CD4-positive, alpha-beta T cell treated with Interferon alpha-2 for 1 hour (primary cell): ENCODE results near the gene LSM7.
A peak's percentile ranks its signal among the peaks of the same experiment; 100 is the strongest.
"Not testable (repeated sequence)": the region's sequence is repeated elsewhere in the genome, so short reads cannot be mapped to it uniquely, and the experiment has no call there.

Experiments used
- DNase-seq, 2 donors: peaks; one replicate each; pipeline ENCODE4 v3.0.0-alpha.2; 2020 to 2022

Gene LSM7

DNA sequence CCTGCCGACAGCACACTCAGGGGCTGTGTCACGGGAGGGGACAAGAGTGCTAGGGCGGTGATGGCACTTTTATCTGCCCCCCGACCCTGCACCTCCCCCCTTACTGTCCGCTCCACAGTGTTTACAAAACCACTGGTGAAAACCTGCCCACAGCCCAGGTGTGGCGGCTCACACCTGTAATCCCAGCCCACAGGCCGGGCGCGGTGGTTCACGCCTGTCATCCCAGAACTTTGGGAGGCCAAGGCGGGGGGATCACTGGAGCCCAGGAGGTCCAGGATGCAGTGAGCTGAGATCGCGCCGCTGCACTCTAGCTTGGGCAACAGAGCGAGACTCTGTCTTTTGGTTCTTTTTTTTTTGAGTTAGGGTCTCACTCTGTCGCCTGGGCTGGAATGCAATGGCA, 32.2 kb downstream of the LSM7 start:
- DNase-seq: no peak

DNA sequence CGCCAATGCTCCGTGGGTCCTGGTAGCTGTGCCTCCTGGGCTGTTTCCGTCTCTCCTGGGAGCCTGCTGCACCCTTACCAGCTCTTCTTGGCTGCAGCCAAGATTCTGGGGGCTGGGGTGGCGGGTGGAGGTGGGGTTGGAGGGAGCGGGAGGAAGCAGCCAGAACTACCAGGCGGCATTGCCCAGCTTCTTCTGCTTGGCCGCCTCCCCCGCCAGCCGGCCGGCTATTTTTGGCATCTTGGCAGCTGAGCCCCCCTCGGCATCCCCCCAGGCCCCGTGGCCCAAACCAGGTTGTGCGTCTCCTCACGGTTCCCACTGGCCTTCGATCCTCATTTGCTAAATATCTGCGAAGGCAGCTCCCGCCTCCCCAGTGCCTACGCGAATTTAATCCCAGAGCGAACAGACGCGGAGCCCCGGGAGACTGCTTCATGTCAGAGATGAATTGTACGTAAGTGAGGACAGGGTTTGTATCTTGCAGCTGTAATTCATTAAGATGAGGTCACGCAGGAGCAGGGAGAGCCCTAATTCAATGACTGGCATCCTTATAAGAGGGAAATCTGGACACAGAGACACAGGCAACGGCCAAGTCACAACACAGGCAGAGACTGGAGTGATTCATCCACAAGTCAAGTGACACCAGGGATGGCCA, 33.6 kb downstream of the LSM7 start:
- no peak for DNase-seq

DNA sequence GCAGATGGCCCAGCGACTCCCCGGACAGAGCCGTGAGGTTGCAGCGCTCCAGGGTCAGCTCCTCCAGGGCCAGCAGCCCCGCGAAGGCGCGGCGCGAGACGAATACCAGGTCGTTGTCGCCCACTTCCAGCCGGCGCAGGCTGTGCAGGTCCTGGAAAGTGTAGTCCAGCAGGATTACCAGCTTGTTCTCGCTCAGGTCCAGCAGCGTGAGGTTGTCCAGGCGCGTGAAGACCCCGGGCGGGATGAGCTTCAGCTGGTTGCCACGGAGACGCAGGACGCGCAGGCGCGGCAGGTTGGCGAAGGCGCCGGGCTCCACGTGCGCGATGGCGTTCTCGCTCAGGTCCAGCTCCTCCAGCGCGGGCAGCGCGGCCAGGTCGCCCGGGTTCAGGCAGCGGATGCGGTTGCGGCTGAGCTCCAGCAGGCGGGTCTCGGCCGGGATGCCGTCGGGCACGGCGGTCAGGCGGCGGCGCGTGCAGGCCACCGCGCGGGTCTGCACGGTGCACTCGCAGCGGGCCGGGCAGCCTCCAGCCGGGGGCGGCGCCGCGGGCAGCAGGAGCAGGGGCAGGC, 37.1 kb downstream of the LSM7 start:
- DNase-seq: no peak

DNA sequence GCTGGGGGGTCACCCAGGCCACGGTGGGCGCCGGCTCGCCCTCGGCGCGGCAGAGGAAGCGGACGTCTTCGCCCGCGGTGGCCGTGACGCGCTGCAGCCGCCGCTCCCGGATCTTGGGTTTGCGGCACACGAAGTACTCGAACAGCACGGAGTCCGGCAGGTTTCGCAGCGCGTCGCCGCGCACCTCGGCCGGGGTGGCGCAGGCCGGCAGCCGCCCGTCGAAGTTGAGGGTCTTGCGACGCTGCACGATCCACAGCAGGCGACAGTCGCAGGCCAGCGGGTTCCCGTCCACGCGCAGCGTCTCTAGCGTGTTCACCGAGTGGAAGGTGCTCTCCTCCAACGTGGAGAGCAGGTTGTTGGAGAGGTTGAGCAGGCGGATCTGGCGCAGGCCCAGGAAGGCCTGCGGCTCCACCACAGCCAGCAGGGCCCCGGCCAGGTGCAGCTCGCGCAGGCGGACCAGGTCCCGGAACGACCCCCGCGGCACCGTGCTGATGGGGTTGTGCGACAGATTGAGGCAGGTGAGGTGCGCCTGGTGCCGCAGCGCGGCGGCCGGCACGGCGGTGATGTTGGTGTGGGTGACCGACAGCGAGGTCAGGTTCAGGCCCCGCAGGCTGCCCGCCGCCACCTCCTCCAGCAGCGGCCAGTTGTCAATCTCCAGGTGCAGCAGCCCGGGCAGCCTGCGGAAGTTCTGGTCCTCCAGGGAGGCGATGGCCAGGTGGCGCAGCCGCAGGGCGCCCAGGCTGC, 37.8 kb downstream of the LSM7 start:
- DNase-seq: no peak

DNA sequence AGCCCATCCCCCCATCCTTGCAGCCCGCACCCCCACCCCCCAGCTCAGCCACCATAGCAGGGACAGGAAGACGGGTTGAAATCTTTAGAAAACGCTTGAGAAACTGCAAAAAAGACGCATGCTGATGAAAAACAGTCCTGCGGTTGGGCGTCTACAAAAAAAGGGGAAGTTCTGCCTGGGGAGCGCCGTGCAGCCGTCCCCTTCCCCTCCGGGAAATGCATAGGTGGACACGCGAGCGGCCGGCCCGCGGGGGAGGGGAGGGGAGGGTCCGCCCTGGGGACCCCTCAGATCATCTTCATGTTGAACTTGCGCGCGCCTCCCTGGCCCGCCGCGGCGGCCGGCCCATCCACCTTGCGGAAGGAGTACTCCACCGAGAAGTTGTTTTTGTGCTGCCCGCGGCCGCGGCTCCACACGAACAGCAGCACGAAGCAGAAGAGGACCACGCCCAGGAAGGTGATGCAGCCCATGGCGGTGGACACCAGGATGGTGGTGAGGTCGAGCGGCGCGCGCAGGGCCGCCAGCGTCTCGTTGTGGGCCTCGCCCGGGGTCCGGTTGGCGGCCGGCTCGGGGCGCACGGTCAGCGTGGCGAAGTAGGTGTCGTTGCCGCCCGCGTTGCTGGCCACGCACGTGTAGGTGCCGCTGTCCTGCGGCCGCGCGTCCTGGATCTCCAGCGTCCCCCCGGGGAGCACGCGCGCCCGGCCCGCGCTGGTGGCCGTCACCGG, 38.5 kb downstream of the LSM7 start:
- peak; percentile 60 to 67 for DNase-seq

DNA sequence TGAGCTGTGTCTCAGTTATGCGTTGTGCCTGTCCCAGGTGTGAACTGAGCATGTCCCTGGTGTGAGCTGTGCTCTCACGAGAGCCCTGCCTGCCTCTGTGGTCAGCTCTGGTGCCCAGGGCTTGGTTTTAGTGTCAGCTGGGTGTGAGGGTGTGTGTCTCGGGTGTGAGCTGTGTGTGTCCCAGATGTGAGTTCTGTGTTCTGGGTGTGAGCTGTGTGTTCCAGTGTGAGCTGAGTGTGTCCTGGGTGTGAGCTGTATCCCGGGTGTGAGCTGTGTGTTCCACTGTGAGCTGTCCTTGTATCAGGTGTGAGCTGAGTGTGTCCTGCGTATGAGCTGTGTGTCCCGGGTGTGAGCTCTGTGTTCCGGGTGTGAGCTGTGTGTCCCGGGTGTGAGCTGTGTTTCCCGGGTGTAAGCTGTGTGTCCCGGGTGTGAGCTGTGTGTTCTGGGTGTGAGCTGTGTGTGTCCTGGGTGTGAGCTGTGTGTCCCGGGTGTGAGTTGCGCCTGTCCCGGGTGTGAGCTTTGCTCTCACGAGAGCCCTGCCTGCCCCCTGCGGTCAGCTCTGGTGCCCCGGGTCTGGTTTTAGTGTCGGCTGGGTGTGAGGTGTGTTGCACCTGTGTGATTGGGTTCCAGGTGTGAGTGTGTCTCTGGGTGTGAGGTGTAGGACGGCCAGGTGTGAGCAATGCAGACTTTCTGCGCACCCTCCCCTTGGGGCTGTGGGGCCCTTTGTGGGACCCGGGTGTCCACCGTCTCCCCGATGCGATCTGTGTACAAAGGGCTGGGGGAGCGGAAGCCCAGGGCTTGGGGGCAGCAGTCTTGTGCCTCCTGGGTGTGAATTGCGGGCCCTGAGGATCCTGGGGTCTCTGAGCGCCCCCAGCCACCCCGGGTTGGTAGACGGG, 39.3 kb downstream of the LSM7 start:
- no peak for DNase-seq

DNA sequence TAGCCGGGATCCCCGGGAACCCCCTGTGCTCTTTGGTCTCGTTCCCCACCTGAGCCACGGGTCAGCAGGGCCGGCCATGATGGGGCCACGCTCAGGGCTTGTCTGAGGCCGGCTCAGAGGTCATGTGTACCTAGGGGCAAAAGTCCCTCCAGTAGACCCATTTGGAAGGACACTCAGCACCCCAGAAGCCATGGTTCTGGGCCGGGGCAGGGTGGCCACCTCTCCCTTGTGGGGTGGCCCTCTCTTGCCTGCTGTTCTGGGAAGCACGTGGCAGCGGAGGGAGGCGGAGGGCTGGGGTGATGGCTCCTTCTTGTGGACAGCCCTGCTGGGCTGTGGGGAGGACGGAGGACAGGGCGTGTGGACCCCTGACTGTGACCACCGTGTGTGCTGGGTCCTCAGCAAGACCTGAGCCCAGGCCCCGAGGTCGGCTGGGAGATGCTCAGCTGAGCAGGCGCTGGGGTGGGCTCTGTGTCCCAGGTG, 40.0 kb downstream of the LSM7 start:
- DNase-seq: no peak

DNA sequence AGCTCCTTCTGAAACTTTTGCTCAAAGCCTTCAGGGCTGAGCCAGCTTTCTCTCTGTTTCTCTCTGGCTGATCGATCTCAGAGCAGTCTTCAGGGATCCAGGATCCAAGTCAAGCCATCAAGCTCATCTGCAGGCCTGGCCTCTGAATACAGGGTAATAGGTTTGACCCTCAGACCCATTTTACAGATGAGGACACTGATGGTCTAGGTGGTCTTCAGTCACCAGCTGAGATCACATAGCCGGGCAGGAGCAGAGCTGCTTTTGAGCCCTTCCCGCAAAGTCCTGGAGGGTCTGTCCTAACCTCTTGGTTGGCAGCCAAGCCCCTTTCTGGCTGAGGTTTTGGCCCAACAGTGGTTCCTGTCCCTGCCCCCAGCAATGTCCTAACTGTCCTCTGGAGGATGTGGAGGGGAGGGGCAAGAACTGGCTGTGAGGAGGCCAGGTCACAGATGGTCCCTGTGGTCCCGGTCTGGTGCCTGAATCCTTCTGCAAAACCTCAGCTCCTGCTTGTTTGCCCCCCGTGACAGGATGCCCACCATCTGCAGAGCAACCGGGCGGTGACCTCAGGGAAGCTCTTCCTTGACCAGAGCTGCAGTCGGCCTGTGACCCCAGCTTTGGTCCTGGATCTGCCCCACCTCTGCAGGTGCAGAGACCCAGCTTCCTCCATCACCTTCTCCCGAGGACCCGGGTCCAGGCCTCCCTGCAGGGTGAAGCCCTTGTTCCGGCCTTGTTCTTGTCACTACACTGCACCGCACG, 40.6 kb downstream of the LSM7 start:
- DNase-seq: no peak

DNA sequence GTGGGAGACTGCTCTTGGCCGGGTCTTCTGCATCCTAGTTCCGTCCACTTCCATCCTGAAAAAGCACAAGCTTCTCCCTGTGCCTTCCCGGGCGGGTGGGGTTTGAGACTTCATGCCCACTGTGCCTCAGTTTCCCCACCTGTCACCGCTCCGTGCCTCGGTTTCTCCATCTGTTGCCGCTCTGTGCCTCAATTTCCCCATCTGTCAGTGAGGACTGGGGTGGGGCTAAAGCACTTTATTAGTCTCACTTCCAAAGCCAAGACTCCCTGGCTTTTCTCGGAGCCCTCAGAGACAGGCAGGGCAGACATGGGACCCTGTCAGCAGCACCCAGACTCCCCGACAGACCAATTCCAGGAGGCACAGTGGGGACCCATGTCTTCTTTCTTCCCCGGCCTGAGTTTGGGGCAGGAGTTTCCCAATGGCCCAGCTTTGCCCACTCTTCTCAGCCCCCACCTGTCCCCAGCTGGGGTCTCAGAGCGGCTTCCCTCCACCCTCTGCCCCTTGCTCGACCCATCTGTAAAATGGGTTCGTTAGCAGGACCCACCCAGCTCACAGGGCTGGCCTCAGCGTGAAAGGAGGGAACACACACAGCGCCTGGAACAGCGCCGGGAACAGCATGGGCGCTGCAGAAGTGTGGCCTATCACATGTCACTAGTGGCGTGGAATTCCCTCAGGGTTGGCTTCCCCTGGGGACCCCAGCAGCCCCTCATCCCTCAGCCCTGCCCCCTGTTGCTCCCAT, 41.8 kb downstream of the LSM7 start:
- DNase-seq: no peak

DNA sequence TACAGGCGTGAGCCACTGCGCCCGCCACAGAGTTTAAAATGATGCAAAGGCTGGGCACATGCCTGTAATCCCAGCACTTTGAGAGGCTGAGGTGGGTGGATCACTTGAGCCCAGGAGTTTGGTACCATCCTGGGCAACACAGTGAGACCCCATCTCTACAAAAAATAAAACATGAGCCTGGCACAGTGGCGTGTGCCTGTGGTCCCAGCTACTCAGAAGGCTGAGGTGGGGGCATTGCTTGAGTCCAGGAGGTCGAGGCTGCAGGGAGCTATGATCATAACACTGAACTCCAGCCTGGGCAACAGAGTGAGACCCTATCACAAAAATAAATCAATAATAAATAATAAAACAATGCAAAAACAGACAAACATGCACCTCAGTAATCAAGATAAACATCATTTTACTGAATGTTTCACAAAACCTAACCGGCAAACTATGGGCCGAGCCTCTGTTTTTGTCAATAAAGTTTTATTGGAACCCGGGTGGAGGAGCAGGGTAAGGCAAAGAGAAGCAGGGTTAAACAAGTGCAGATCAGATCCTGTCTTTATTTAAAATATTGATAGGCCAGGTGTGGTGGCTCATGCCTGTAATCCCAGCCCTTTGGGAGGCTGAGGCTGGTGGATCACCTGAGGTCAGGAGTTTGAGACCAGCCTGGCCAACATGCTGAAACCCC, 44.4 kb downstream of the LSM7 start:
- DNase-seq: no peak

DNA sequence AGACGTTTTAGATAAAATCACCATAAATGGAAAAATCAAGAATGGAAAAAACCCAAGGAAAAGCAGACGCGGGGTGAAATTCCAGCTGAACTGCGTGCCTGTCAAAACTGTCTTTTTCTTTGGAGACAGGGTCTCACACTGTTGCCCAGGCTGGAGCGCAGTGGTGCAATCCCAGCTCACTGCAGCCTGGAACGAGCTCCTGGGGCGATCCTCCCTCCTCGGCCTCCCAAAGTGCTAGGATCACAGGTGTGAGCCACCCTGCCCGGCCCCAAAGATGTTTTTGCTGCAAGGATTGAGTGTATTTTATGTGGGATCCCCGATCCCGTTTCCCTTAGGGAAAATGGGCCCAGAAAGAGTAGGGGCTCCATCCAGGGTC, 45.5 kb downstream of the LSM7 start:
- no peak for DNase-seq

DNA sequence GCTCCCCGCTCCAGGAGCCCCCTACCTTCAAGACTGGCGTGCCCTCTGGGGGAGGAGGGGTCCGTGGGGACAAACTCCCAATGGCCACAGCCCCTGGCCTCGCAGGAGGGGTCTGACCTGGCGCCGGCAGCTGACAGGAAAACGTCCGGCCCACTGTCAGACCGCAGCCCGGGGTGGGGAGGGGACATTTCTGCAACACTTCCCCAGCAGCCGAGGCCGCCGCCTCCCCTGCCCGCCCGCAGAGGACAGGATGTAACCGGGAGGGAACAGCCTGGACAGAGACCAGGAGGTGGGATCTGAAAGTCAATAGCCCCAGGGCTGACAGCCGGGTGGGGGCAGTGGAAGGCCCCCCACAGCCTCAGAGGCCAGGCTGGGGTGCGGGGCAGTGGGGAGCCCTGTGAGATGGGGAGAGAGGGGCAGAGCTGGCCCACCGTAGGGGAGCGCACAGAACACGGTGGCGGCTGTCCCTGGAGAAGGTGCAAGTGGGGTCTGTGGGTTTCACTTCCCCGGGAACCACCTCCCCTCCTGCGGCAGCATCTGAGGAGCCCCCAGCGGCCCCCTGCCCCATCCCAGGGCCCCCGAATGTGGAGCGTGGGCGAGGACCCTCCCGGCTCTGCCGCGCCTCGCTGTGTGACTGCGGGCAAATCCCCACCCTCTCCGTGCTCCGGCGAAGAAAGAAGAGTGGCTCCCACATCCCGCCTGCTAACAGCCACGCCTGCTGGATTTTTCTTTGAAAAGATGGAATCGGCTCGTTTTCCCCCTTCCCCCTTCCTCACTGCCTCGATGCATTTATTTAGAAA, 46.1 kb downstream of the LSM7 start, which contains the start of gene PEAK3:
Gene PEAK3, minus strand, starts transcription at position 114 of the 800 bp plus-strand sequence. CDS start 1,244 bp downstream, outside the sequence.
- DNase-seq: peak; percentile 47 to 54

DNA sequence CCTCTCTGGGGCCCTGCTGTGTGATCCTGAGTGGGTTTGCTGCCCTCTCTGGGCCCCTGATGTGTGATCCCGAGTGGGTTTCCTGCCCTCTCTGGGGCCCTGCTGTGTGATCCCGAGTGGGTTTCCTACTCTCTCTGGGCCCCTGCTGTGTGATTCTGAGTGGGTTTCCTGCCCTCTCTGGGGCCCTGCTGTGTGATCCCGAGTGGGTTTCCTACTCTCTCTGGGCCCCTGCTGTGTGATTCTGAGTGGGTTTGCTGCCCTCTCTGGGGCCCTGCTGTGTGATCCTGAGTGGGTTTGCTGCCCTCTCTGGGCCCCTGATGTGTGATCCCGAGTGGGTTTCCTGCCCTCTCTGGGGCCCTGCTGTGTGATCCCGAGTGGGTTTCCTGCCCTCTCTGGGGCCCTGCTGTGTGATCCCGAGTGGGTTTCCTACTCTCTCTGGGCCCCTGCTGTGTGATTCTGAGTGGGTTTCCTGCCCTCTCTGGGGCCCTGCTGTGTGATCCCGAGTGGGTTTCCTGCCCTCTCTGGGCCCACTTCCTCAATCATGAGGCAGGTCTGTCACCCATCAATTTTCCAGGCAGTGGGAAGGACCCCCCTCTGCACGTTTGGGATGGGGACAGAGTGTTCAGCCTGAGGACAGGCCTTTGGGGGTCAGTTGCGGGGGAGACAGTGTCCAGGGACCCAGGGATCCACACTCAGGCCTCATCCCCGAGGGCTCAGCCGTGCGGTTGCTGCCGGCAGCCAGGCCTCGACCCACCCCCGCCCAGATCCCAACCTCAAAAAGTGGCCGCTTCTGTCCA, 46.9 kb downstream of the LSM7 start:
- not testable (repeated sequence) for DNase-seq

DNA sequence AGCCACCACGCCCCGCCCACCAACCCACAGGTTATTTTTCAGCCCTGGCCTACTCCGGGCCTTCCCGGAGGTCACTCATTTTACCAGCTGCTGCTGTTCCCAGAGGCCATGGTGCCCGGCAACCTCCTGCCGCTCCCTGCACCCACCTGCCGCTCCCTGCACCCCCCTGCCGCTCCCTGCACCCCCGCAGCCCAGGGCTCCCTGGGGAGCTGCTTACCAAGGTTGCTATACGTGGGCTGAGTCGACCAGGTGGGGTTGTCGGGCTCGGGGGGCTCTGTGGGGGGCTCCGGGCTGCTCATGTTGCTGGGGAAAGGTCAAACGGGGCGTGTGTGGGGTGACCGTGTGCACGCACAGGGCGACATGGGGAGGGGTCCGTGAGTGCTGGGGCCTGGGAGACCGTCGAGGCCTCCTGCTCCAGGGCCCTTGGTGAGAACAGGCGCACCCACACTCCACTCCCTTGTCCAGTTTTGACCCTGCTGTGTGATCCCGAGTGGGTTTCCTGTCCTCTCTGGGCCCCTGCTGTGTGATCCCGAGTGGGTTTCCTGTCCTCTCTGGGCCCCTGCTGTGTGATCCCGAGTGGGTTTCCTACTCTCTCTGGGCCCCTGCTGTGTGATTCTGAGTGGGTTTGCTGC, 47.6 kb downstream of the LSM7 start:
- DNase-seq: no peak

DNA sequence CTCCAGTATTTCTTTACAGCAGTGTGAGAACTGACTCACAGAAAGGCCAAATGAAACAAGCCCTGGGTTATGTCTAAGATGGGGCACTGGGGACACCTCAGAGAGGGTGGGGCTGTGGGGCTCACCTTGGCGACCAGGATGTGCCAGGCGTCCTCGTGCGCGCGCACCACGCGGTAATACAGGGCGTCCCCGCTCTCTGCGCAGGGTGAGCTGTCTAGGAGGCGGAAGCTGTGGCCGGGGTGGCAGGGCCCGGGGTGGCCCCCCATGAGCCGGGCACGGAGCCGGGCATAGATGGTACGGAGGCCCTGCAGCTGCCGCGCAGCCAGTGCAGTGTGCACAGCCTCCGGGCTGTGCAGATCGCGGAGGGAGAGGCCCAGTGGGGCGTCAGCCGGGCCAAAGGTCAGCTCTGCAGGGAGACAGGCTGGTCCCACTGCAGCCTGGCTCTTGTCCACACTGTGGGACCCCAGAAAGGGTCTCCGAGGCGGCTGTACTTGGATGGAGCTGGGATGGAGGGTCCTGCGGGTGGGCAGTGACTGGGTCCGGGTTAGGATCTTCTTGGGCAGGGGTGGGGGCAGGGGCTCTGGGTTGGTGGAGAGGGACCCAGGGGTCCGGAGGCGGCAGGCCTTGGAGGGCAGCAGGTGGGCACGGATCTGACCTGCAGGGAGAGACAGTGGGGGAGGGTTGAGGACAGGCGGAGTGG, 49.8 kb downstream of the LSM7 start:
- DNase-seq: no peak

DNA sequence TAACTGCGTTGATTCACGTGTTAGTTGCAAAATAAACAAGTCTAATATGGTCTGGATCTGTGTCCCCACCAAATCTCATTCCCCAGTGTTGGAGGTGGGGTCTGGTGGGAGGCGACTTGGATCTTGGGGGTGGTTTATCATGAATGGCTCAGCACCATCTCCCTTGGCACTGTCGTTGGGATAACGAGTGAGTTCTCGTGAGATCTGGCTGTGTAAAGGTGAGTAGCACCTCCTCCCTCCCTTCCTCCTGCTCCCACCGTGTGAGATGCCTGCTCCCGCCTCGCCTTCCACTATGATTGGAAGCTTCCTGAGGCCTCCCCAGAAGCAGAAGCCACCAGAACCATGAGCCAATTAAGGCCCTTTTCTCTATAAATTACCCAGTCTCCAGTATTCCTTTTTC, 51.2 kb downstream of the LSM7 start:
- no peak for DNase-seq

DNA sequence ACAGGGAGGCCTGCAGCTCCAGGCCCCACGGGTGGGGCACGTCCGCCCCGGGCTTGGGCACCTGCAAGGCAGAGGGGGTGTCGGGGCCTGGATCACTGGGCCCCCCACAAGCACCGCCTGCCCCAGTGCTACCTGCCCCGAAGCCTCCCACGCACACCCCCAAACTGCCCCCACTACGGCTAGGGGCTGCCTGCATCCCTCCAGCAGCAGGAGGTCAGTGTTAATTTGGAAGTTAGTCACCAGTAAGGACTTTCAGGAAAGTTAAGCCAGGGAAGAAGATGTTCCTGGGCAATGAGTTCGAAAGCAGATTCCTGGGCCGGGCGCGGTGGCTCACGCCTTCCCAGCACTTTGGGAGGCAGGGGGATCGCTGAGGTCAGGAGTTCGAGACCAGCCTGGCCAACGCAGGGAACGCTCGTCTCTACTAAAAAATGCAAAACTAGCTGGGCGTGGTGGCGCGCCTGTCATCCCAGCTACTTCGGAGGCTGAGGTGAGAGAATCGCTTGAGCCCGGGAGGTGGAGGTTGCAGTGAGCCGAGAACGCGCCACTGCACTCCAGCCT, 51.9 kb downstream of the LSM7 start:
- no peak for DNase-seq
